ENCODE data around the gene SIPA1L3. TPM values are rescaled to one million over a fixed set of nuclear protein-coding genes. Genes with fewer than 3 reads are reported as not detected.

The SIPA1L3 gene
- total and polyA plus RNA-seq, 2 of the 13 experiments (the other 11 are each of a cell fraction or from before 2014, with no cell fraction given): 5.5 to 7.7 TPM

GRCh38 chr19:37906869-37907734 lies at the start of gene SIPA1L3 (continued):
- TF ChIP-seq SMC3 (IDR thresholded peaks at IDR 0.05; ENCODE audit: low read length) (no peak), GZF1 (CRISPR knock-in tag; IDR thresholded peaks at IDR 0.05) (no peak), NR2F2 (IDR thresholded peaks at IDR 0.05; ENCODE audit: borderline replicate concordance, low read depth) (no peak), ZNF781 (CRISPR knock-in tag; IDR thresholded peaks at IDR 0.05; ENCODE audit: borderline replicate concordance, not compliant biosample characterization) (peak; percentile 7), ZNF124 (CRISPR knock-in tag; IDR thresholded peaks at IDR 0.05) (no peak; the same call in 1 of the 2 replicates), CHCHD3 (CRISPR knock-in tag; IDR thresholded peaks at IDR 0.05) (no peak), SIX4 (CRISPR knock-in tag; IDR thresholded peaks at IDR 0.05) (0 out of 2 replicates have a peak, but pooled peaks have one; percentile 37), MEIS1 (CRISPR knock-in tag; IDR thresholded peaks at IDR 0.05; ENCODE audit: borderline replicate concordance) (no peak), RARA (CRISPR knock-in tag; IDR thresholded peaks at IDR 0.05) (0 out of 2 replicates have a peak, but pooled peaks have one; percentile 4), ZMYM2 (CRISPR knock-in tag; IDR thresholded peaks at IDR 0.05) (no peak), ZFP1 (CRISPR knock-in tag; IDR thresholded peaks at IDR 0.05) (no peak), ZC3H4 (CRISPR knock-in tag; IDR thresholded peaks at IDR 0.05; ENCODE audit: borderline replicate concordance) (no peak; the same call in 1 of the 2 replicates), ISL2 (CRISPR knock-in tag; IDR thresholded peaks at IDR 0.05) (peak; percentile 24; the same call in 1 of the 2 replicates), NR1H2 (CRISPR knock-in tag; IDR thresholded peaks at IDR 0.05; ENCODE audit: borderline replicate concordance, low read depth) (no peak), ZKSCAN1 (IDR thresholded peaks at IDR 0.05; ENCODE audit: low read length) (no peak; the same call in 1 of the 2 replicates), NCOR1 (IDR thresholded peaks at IDR 0.05; ENCODE audit: borderline replicate concordance, low read length) (peak; percentile 6; the same call in 1 of the 2 replicates), ELF4 (CRISPR knock-in tag; IDR thresholded peaks at IDR 0.05; ENCODE audit: borderline replicate concordance) (peak; percentile 69; the same call in 1 of the 2 replicates), ZNF678 (CRISPR knock-in tag; IDR thresholded peaks at IDR 0.05) (peak; percentile 60; the same call in 1 of the 2 replicates), ZNF232 (CRISPR knock-in tag; IDR thresholded peaks at IDR 0.05; ENCODE audit: borderline replicate concordance) (no peak; the same call in 1 of the 2 replicates), MXD4 (CRISPR knock-in tag; IDR thresholded peaks at IDR 0.05) (0 out of 2 replicates have a peak, but pooled peaks have one; percentile 38), NFE2L2 (IDR thresholded peaks at IDR 0.05; ENCODE audit: low read length) (no peak), SCMH1 (CRISPR knock-in tag; IDR thresholded peaks at IDR 0.05; ENCODE audit: borderline replicate concordance) (no peak), ONECUT2 (CRISPR knock-in tag; IDR thresholded peaks at IDR 0.05) (no peak; the same call in 1 of the 2 replicates), ZNF883 (CRISPR knock-in tag; IDR thresholded peaks at IDR 0.05; ENCODE audit: not compliant biosample characterization) (peak; percentile 36), E2F2 (CRISPR knock-in tag; IDR thresholded peaks at IDR 0.05; ENCODE audit: borderline replicate concordance) (0 out of 2 replicates have a peak, but pooled peaks have one; percentile 40), POLR2A (IDR thresholded peaks at IDR 0.05; ENCODE audit: insufficient read depth in 1 of 2, low read depth in 2 of 2, low read length in 2 of 2) (peak; percentile 76 to 83), NBN (conservative IDR thresholded peaks at IDR 0.05) (no peak), ZFP90 (CRISPR knock-in tag; IDR thresholded peaks at IDR 0.05; ENCODE audit: borderline replicate concordance) (no peak; the same call in 1 of the 2 replicates), U2AF2 (IDR thresholded peaks at IDR 0.05; ENCODE audit: low read depth, low read length) (no peak)
- TF ChIP-seq, protein P1, sequence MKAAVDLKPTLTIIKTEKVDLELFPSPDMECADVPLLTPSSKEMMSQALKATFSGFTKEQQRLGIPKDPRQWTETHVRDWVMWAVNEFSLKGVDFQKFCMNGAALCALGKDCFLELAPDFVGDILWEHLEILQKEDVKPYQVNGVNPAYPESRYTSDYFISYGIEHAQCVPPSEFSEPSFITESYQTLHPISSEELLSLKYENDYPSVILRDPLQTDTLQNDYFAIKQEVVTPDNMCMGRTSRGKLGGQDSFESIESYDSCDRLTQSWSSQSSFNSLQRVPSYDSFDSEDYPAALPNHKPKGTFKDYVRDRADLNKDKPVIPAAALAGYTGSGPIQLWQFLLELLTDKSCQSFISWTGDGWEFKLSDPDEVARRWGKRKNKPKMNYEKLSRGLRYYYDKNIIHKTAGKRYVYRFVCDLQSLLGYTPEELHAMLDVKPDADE (CRISPR knock-in tag; IDR thresholded peaks at IDR 0.05): no peak
